SJSA1 (cell line): Measurements from ENCODE around the gene HLTF. TPM values are rescaled to one million over a fixed set of nuclear protein-coding genes. Genes with fewer than 3 reads are reported as not detected.
"Not testable (repeated sequence)": the region's sequence is repeated elsewhere in the genome, so short reads cannot be mapped to it uniquely, and the experiment has no call there.

ENCODE experiments used
- DNase-seq, 2 experiments: peaks; one replicate each; pipeline ENCODE4 v3.0.0-alpha.2; 2015 to 2020; ENCODE audit warnings: low spot score in 2 of 2, low read depth in 1 of 2
- H3K27ac ChIP-seq: fragments of 250-450 bp; sonication (Bioruptor Pico); 2 replicates; pipeline ENCODE4 v1.5.1; 2020; ENCODE audit warnings: mild to moderate bottlenecking, moderate library complexity
- H3K27me3 ChIP-seq: fragments of 250-450 bp; sonication (Bioruptor Pico); replicated peaks from 2 replicates; pipeline ENCODE4 v1.5.1; 2020; ENCODE audit warnings: mild to moderate bottlenecking, moderate library complexity
- H3K36me3 ChIP-seq: fragments of 250-450 bp; sonication (Bioruptor Pico); 2 replicates; pipeline ENCODE4 v1.5.1; 2020; ENCODE audit warnings: mild to moderate bottlenecking
- H3K4me1 ChIP-seq: fragments of 250-450 bp; sonication (Bioruptor Pico); replicated peaks from 2 replicates; pipeline ENCODE4 v1.6.1; 2021; ENCODE audit warnings: mild to moderate bottlenecking
- H3K4me3 ChIP-seq: fragments of 250-450 bp; sonication (Bioruptor Pico); 2 replicates; pipeline ENCODE4 v1.5.1; 2020; ENCODE audit warnings: mild to moderate bottlenecking
- H3K9me3 ChIP-seq: fragments of 250-450 bp; sonication (Bioruptor Pico); replicated peaks from 2 replicates; pipeline ENCODE4 v1.5.1; 2020; ENCODE audit warnings: mild to moderate bottlenecking
- total RNA-seq: library from RNA; depleted of rRNA; stranded (reverse); fragments of >200 nt; shearing (Covaris generic); gene quantifications from 2 replicates; pipeline ENCODE4 v1.2.3, GENCODE V29; 2014

The HLTF gene
- total RNA-seq, 1 experiment from 2014 or later, result 70.5 TPM

GRCh38 chr3:149003653-149004305, 82.6 kb downstream of the HLTF start:
- DNase-seq, result no peak
- 0 out of 2 replicates have a peak, but pooled peaks cover 6% of the 10 kb centered on the region for H3K36me3 ChIP-seq
- no peak overlapping the region for H3K4me3 ChIP-seq
- no peaks in the 10 kb centered on the region for H3K9me3 ChIP-seq
- no peaks in the 10 kb centered on the region for H3K27me3 ChIP-seq
- no peak overlapping the region for H3K27ac ChIP-seq
- H3K4me1 ChIP-seq, result no peaks in the 10 kb centered on the region

- H3K36me3 ChIP-seq, result no peaks in the 10 kb centered on the region
- H3K4me3 ChIP-seq, result no peak overlapping the region
- DNase-seq, result no peak
- H3K27me3 ChIP-seq, result no peaks in the 10 kb centered on the region
- H3K9me3 ChIP-seq, result no peaks in the 10 kb centered on the region
- H3K4me1 ChIP-seq, result no peaks in the 10 kb centered on the region
- H3K27ac ChIP-seq, result no peak overlapping the region
Measured at GRCh38 chr3:149001727-149002126, 84.6 kb downstream of the HLTF start.

- Histone ChIP-seq H3K4me3 (no peak overlapping the region), H3K36me3 (peaks cover 7% of the 10 kb centered on the region), H3K9me3 (no peaks in the 10 kb centered on the region), H3K27me3 (no peaks in the 10 kb centered on the region), H3K27ac (no peak overlapping the region), H3K4me1 (no peaks in the 10 kb centered on the region)
- DNase-seq, result no peak
Measured at GRCh38 chr3:149000206-149000745, 86.1 kb downstream of the HLTF start.

GRCh38 chr3:148999806-149000205, 86.5 kb downstream of the HLTF start:
- Histone ChIP-seq H3K4me1 (no peaks in the 10 kb centered on the region), H3K27me3 (no peaks in the 10 kb centered on the region), H3K4me3 (no peak overlapping the region), H3K27ac (no peak overlapping the region), H3K36me3 (peaks cover 10% of the 10 kb centered on the region), H3K9me3 (no peaks in the 10 kb centered on the region)
- DNase-seq, result no peak

- no peak for DNase-seq
- Histone ChIP-seq H3K4me1 (no peaks in the 10 kb centered on the region), H3K27me3 (no peaks in the 10 kb centered on the region), H3K4me3 (no peak overlapping the region), H3K36me3 (peaks cover 10% of the 10 kb centered on the region), H3K9me3 (no peaks in the 10 kb centered on the region), H3K27ac (no peak overlapping the region)
Measured at GRCh38 chr3:148998715-148999423, 87.5 kb downstream of the HLTF start.

- peaks cover 10% of the 10 kb centered on the region for H3K36me3 ChIP-seq
- no peak overlapping the region for H3K4me3 ChIP-seq
- H3K9me3 ChIP-seq, result no peaks in the 10 kb centered on the region
- no peaks in the 10 kb centered on the region for H3K4me1 ChIP-seq
- no peak overlapping the region for H3K27ac ChIP-seq
- no peak for DNase-seq
- H3K27me3 ChIP-seq, result no peaks in the 10 kb centered on the region
Measured at GRCh38 chr3:148998297-148998696, 88.0 kb downstream of the HLTF start.

- Histone ChIP-seq H3K27ac (no peak overlapping the region), H3K4me1 (peaks cover under 1% of the 10 kb centered on the region; the same call in 1 of the 2 replicates), H3K9me3 (no peaks in the 10 kb centered on the region), H3K27me3 (no peaks in the 10 kb centered on the region), H3K36me3 (peaks cover 10% of the 10 kb centered on the region), H3K4me3 (no peak overlapping the region)
- DNase-seq, result no peak
Measured at GRCh38 chr3:148997623-148998022, 88.7 kb downstream of the HLTF start.

- H3K4me3 ChIP-seq, result peak overlapping the region; percentile 80
- no peaks in the 10 kb centered on the region for H3K27me3 ChIP-seq
- peaks cover 9% of the 10 kb centered on the region; the same call in 1 of the 2 replicates for H3K4me1 ChIP-seq
- peaks cover 12% of the 10 kb centered on the region for H3K36me3 ChIP-seq
- no peak for DNase-seq
- H3K27ac ChIP-seq, result no peak overlapping the region
- H3K9me3 ChIP-seq, result no peaks in the 10 kb centered on the region
Measured at GRCh38 chr3:148992635-148993255, 93.6 kb downstream of the HLTF start.

- Histone ChIP-seq H3K36me3 (peaks cover 12% of the 10 kb centered on the region), H3K4me1 (peaks cover 9% of the 10 kb centered on the region; the same call in 1 of the 2 replicates), H3K27ac (peak overlapping the region; percentile 64), H3K4me3 (peak overlapping the region; percentile 80), H3K9me3 (no peaks in the 10 kb centered on the region), H3K27me3 (no peaks in the 10 kb centered on the region)
- peak; percentile 20 to 49 for DNase-seq
Measured at GRCh38 chr3:148992027-148992634, 94.2 kb downstream of the HLTF start.

- peak; percentile 70 to 81 for DNase-seq
- Histone ChIP-seq H3K4me3 (peak within 1 kb of the TSS; percentile 80), H3K9me3 (no peaks in the 10 kb centered on the region), H3K36me3 (peaks cover 12% of the 10 kb centered on the region), H3K27me3 (no peaks in the 10 kb centered on the region), H3K4me1 (peaks cover 9% of the 10 kb centered on the region; the same call in 1 of the 2 replicates), H3K27ac (peak within 1 kb of the TSS; percentile 64)
Measured at GRCh38 chr3:148991219-148992026, 94.9 kb downstream of the HLTF start, which contains the start of gene GYG1. Gene GYG1 (plus strand): TSS chr3:148991540. CDS start chr3:148991641, 101 bp downstream.

GRCh38 chr3:148990236-148990635, 96.1 kb downstream of the HLTF start:
- H3K27ac ChIP-seq, result no peak overlapping the region
- H3K4me1 ChIP-seq, result peaks cover 9% of the 10 kb centered on the region; the same call in 1 of the 2 replicates
- H3K9me3 ChIP-seq, result no peaks in the 10 kb centered on the region
- peaks cover 5% of the 10 kb centered on the region for H3K36me3 ChIP-seq
- no peaks in the 10 kb centered on the region for H3K27me3 ChIP-seq
- no peak for DNase-seq
- H3K4me3 ChIP-seq, result no peak overlapping the region

GRCh38 chr3:148987551-148987950, 98.8 kb downstream of the HLTF start:
- not testable (repeated sequence) for H3K4me3 ChIP-seq, H3K27me3 ChIP-seq, H3K36me3 ChIP-seq, DNase-seq, H3K27ac ChIP-seq, H3K4me1 ChIP-seq, H3K9me3 ChIP-seq

- DNase-seq, result no peak
- no peaks in the 10 kb centered on the region for H3K9me3 ChIP-seq
- no peak overlapping the region for H3K4me3 ChIP-seq
- H3K4me1 ChIP-seq, result no peaks in the 10 kb centered on the region
- H3K36me3 ChIP-seq, result no peaks in the 10 kb centered on the region
- H3K27me3 ChIP-seq, result no peaks in the 10 kb centered on the region
- H3K27ac ChIP-seq, result no peak overlapping the region
Measured at GRCh38 chr3:148981273-148981672, 105.1 kb downstream of the HLTF start.
